ENCODE measurements around the gene MYPOP. TPM values are rescaled to one million over a fixed set of nuclear protein-coding genes. Genes with fewer than 3 reads are reported as not detected.

Gene MYPOP
- total and polyA plus RNA-seq, 2 of the 13 experiments (the other 11 are each of a cell fraction or from before 2014, with no cell fraction given): 2.3 to 2.7 TPM

GRCh38 chr19:45882652-45883585 is 19.5 kb downstream of the MYPOP start (continued):
- TF ChIP-seq THYN1 (CRISPR knock-in tag; IDR thresholded peaks at IDR 0.05; ENCODE audit: borderline replicate concordance, low read depth) (0 out of 2 replicates have a peak, but pooled peaks have one; percentile 40), DR1 (CRISPR knock-in tag; IDR thresholded peaks at IDR 0.05) (no peak), ETV6 (CRISPR knock-in tag; conservative IDR thresholded peaks at IDR 0.05) (peak; percentile 62; the same call in 1 of the 2 replicates), SIX1 (CRISPR knock-in tag; IDR thresholded peaks at IDR 0.05; ENCODE audit: borderline replicate concordance) (peak; percentile 58), IKZF1 (IDR thresholded peaks at IDR 0.05) (no peak), ZEB1 (IDR thresholded peaks at IDR 0.05; ENCODE audit: insufficient replicate concordance, low read depth) (peak; percentile 93), CC2D1A (CRISPR knock-in tag; IDR thresholded peaks at IDR 0.05) (no peak), AGO2 (optimal IDR thresholded peaks at IDR 0.05; ENCODE audit: low read depth, low read length) (peak; percentile 95), WIZ (CRISPR knock-in tag; IDR thresholded peaks at IDR 0.05) (0 out of 2 replicates have a peak, but pooled peaks have one; percentile 30), ETS1 (CRISPR knock-in tag; IDR thresholded peaks at IDR 0.05) (no peak), SNAPC4 (CRISPR knock-in tag; IDR thresholded peaks at IDR 0.05) (no peak), TRAFD1 (CRISPR knock-in tag; IDR thresholded peaks at IDR 0.05; ENCODE audit: borderline replicate concordance) (no peak), MEF2D (CRISPR knock-in tag; IDR thresholded peaks at IDR 0.05) (no peak; the same call in 1 of the 2 replicates), SNRNP70 (IDR thresholded peaks at IDR 0.05; ENCODE audit: low read depth, low read length) (no peak), ZNF780A (CRISPR knock-in tag; IDR thresholded peaks at IDR 0.05) (0 out of 2 replicates have a peak, but pooled peaks have one; percentile 26), ZNF773 (CRISPR knock-in tag; IDR thresholded peaks at IDR 0.05; ENCODE audit: borderline replicate concordance) (no peak), JUNB (CRISPR knock-in tag; IDR thresholded peaks at IDR 0.05; ENCODE audit: borderline replicate concordance) (no peak), ZNF232 (CRISPR knock-in tag; IDR thresholded peaks at IDR 0.05; ENCODE audit: borderline replicate concordance) (no peak; the same call in 1 of the 2 replicates), THAP8 (CRISPR knock-in tag; IDR thresholded peaks at IDR 0.05; ENCODE audit: borderline replicate concordance) (peak; percentile 27; the same call in 1 of the 2 replicates), ZNF672 (CRISPR knock-in tag; IDR thresholded peaks at IDR 0.05) (0 out of 2 replicates have a peak, but pooled peaks have one; percentile 57)
